Measurements from ENCODE around the gene NTN1. TPM values are rescaled to one million over a fixed set of nuclear protein-coding genes. Genes with fewer than 3 reads are reported as not detected.

The NTN1 gene
- total and polyA plus RNA-seq, 12 donors, result 3.0 to 38.7 (median 15.8) TPM

- intact Hi-C loops (cut with DNase I), result loop anchor here in 1 of 10 donors (10.0 kb wide), 1 partner anchor 48 kb away; no protein-coding TSS in a partner anchor
- ATAC-seq (no peak), DNase-seq (no peak)
- H3K4me3 ChIP-seq, result no peak overlapping the region
- no peaks in the 10 kb centered on the region for H3K9me3 ChIP-seq
- no peaks in the 10 kb centered on the region for H3K36me3 ChIP-seq
- no peak overlapping the region for H3K27ac ChIP-seq
- H3K4me1 ChIP-seq, result peaks cover 0 to 4% (median 0%) of the 10 kb centered on the region in 9 donors
- TF ChIP-seq, protein P1, sequence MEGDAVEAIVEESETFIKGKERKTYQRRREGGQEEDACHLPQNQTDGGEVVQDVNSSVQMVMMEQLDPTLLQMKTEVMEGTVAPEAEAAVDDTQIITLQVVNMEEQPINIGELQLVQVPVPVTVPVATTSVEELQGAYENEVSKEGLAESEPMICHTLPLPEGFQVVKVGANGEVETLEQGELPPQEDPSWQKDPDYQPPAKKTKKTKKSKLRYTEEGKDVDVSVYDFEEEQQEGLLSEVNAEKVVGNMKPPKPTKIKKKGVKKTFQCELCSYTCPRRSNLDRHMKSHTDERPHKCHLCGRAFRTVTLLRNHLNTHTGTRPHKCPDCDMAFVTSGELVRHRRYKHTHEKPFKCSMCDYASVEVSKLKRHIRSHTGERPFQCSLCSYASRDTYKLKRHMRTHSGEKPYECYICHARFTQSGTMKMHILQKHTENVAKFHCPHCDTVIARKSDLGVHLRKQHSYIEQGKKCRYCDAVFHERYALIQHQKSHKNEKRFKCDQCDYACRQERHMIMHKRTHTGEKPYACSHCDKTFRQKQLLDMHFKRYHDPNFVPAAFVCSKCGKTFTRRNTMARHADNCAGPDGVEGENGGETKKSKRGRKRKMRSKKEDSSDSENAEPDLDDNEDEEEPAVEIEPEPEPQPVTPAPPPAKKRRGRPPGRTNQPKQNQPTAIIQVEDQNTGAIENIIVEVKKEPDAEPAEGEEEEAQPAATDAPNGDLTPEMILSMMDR (IDR thresholded peaks at IDR 0.05), result no peak
- 84% methylated on average over 22 of the region's 22 CpGs for WGBS, 2 donors
- no peaks in the 10 kb centered on the region for H3K27me3 ChIP-seq
These were observed 251.3 kb downstream of the NTN1 start for GRCh38 chr17:9272501-9273200.

DNA sequence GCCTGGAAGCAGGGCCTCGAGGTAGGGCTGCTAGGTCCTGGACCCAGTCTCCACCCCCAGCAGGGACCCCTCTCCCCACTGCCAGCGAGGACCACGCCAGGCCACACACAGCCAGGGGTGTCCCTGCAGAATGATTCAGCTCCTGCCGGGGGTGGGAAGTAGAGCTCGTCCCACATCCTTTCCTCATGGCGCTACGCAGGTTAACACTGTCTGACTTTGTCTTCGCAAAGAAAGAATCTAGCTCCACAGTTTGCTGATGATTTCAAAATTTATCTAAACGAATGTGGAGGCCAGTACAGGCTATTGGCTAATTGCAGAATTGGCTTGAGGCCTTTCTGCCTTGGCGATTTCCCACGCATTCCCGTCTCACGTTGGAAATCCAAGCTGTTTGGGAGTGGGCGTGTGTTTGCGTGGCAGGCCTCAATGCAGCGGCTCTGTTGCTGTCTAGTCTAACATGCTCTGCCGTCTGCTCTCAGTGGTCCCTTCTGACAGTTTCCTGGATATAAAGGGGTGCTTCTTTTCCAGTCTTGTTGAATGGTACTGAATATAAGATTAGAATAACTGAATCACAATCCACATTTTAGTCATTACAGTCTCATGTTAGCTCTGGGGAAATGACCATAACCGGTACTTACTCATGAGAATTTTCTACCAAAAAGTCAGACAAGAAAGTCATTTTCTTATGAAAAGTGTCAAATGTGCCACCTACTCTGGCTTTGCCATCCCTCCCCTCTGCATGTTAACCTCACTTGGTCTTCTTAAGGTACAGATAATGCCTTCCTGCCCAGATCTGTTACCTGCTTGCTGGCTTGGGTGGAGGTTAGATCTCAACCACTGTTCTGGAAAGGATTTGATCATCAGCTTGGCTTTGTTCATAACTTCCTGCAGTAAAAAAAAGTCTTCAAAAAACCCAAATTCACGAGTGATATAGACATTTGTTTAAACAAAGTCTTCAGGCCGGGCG lies 252.4 kb downstream of the NTN1 start:
- Histone ChIP-seq H3K4me1 (peaks cover 0 to 4% (median 0%) of the 10 kb centered on the region in 9 donors), H3K4me3 (no peak overlapping the region), H3K27me3 (no peaks in the 10 kb centered on the region), H3K27ac (peak overlapping the region in 3 of 10 donors; percentile 5 to 46 (median 30)), H3K9me3 (no peaks in the 10 kb centered on the region), H3K36me3 (no peaks in the 10 kb centered on the region)
- peak; percentile 44 to 76 (median 61) for ATAC-seq
- DNase-seq, result peak in 1 of 2 donors; percentile 23
- 76 to 77% methylated on average over 21 of the region's 21 CpGs for WGBS, 2 donors
- intact Hi-C loops (cut with DNase I), result loop anchor here in 1 of 10 donors (10.0 kb wide), 1 partner anchor 49 kb away; no protein-coding TSS in a partner anchor
- TF ChIP-seq, protein P1 (IDR thresholded peaks at IDR 0.05), result no peak

DNA sequence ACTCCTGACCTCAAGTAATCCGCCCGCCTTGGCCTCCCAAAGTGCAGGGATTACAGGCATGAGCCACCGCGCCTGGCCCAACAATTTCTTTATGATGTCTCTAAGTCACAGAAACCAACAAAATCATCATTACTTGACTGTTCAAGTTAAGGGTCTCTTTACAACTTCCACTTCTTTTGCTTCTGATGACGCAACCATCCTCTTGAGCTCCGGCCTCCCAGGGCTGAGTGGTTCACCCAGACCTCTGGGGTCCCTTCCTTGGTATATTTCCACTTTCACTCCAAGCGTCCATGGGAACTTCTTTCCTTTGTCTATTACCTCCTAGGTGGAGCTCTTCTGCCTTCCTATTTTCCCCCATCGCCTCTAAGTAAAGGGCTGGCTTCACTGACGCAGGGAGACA lies 253.7 kb downstream of the NTN1 start:
- H3K27ac ChIP-seq, result no peak overlapping the region
- H3K9me3 ChIP-seq, result no peaks in the 10 kb centered on the region
- H3K4me1 ChIP-seq, result peaks cover 0 to 4% (median 0%) of the 10 kb centered on the region in 9 donors
- 97 to 98% methylated on average over 9 of the region's 9 CpGs for WGBS, 2 donors
- no peaks in the 10 kb centered on the region for H3K36me3 ChIP-seq
- TF ChIP-seq, protein P1 (IDR thresholded peaks at IDR 0.05), result no peak
- no peak for DNase-seq
- intact Hi-C loops (cut with DNase I), result loop anchor here in 1 of 10 donors (10.0 kb wide), 1 partner anchor 50 kb away; no protein-coding TSS in a partner anchor
- no peak for ATAC-seq
- H3K4me3 ChIP-seq, result no peak overlapping the region
- no peaks in the 10 kb centered on the region for H3K27me3 ChIP-seq

DNA sequence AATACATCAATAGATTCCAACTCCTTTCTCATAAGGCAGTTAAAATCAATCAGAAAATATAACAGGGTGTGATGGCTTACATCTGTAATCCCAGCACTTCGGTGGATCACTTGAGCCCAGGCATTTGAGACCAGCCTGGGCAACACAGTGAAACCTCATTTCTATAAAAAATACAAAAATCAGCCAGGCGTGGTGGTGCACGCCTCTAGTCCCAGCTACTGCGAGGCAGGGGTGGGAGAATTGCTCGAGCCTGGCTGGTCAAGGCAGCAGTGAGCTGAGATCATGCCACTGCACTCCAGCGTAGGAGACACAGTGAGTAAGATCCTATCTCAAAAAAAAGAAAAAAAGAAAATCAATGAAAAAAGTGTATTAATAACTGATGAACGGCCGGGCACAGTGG lies 258.6 kb downstream of the NTN1 start:
- TF ChIP-seq, protein P1 (IDR thresholded peaks at IDR 0.05), result no peak
- 95 to 97% methylated on average over 8 of the region's 8 CpGs for WGBS, 2 donors
- ATAC-seq (no peak), DNase-seq (no peak)
- no peak overlapping the region for H3K27ac ChIP-seq
- H3K27me3 ChIP-seq, result no peaks in the 10 kb centered on the region
- intact Hi-C loops (cut with DNase I), result loop anchor here in 3 of 10 donors (10.0 kb wide), 3 partner anchors 55 to 285 kb away; no protein-coding TSS in a partner anchor
- H3K9me3 ChIP-seq, result no peaks in the 10 kb centered on the region
- peaks cover 0 to 11% (median 4%) of the 10 kb centered on the region in 9 donors for H3K4me1 ChIP-seq
- no peak overlapping the region for H3K4me3 ChIP-seq
- H3K36me3 ChIP-seq, result no peaks in the 10 kb centered on the region

All from heart right ventricle (tissue), 16 donors.